SW480 (cell line): ENCODE measurements around the gene SH2D4B.

Experiments
- DNase-seq: peaks from one replicate; pipeline ENCODE4 v3.0.0-alpha.2; 2016; ENCODE audit warnings: low spot score

SH2D4B gene

GRCh38 chr10:80504158-80504811 is 33.4 kb upstream of the SH2D4B start:
- no peak for DNase-seq

GRCh38 chr10:80504897-80505465 is 32.7 kb upstream of the SH2D4B start:
- DNase-seq = no peak

GRCh38 chr10:80506189-80506575 is 31.5 kb upstream of the SH2D4B start:
- DNase-seq = no peak

GRCh38 chr10:80506836-80507487 is 30.7 kb upstream of the SH2D4B start:
- DNase-seq = no peak

- no peak for DNase-seq
Measured at GRCh38 chr10:80509108-80509402, 28.6 kb upstream of the SH2D4B start.

- no peak for DNase-seq
Measured at GRCh38 chr10:80509403-80510161, 28.1 kb upstream of the SH2D4B start.

GRCh38 chr10:80512031-80512526 is 25.6 kb upstream of the SH2D4B start:
- no peak for DNase-seq

GRCh38 chr10:80513106-80513505 is 24.6 kb upstream of the SH2D4B start:
- no peak for DNase-seq

GRCh38 chr10:80515511-80515910 is 22.2 kb upstream of the SH2D4B start:
- DNase-seq = no peak

GRCh38 chr10:80515941-80516340 is 21.8 kb upstream of the SH2D4B start:
- DNase-seq = no peak

- no peak for DNase-seq
Measured at GRCh38 chr10:80516506-80517075, 21.1 kb upstream of the SH2D4B start.

- DNase-seq = no peak
Measured at GRCh38 chr10:80517416-80518142, 20.1 kb upstream of the SH2D4B start.

- no peak for DNase-seq
Measured at GRCh38 chr10:80518143-80518806, 19.4 kb upstream of the SH2D4B start.

- DNase-seq = no peak
Measured at GRCh38 chr10:80518807-80519360, 18.8 kb upstream of the SH2D4B start.

- DNase-seq = no peak
Measured at GRCh38 chr10:80519936-80520650, 17.6 kb upstream of the SH2D4B start.

- no peak for DNase-seq
Measured at GRCh38 chr10:80520661-80521470, 16.8 kb upstream of the SH2D4B start.

GRCh38 chr10:80522756-80523363 is 14.8 kb upstream of the SH2D4B start:
- no peak for DNase-seq

GRCh38 chr10:80523773-80524172 is 13.9 kb upstream of the SH2D4B start:
- no peak for DNase-seq
